Upper lobe of right lung (tissue), 1 donor: ENCODE data around the gene PHF21B. TPM values are rescaled to one million over a fixed set of nuclear protein-coding genes. Genes with fewer than 3 reads are reported as not detected.

ENCODE experiments used
- ATAC-seq: fragments of 200-7000 bp; cut with Tn5 transposase; one replicate; pipeline ENCODE4 v1.9.1; 2020; ENCODE audit warnings: mild to moderate bottlenecking, moderate library complexity
- DNase-seq: peaks from one replicate; pipeline ENCODE4 v3.0.0-alpha.2; 2020
- H3K27ac ChIP-seq: fragments of 200-600 bp; one replicate; pipeline ENCODE4 v1.8.0; 2022
- H3K27me3 ChIP-seq: fragments of 200-600 bp; one replicate; pipeline ENCODE4 v1.8.0; 2022; ENCODE audit warnings: mild to moderate bottlenecking
- H3K36me3 ChIP-seq: fragments of 200-600 bp; one replicate; pipeline ENCODE4 v1.8.0; 2022
- H3K4me1 ChIP-seq: fragments of 200-600 bp; one replicate; pipeline ENCODE4 v1.8.0; 2022
- H3K4me3 ChIP-seq: fragments of 200-600 bp; one replicate; pipeline ENCODE4 v1.8.0; 2022; ENCODE audit warnings: mild to moderate bottlenecking
- H3K9me3 ChIP-seq: fragments of 200-600 bp; one replicate; pipeline ENCODE4 v1.8.0; 2022
- CTCF ChIP-seq: fragments of 200-600 bp; IDR thresholded peaks from one replicate; pipeline ENCODE4 v1.8.0; 2022; ENCODE audit warnings: antibody characterized with exemption
- intact Hi-C: fragments of 100-400 bp; cut with DNase I; formaldehyde crosslinking; loops from one replicate; pipeline ENCODE4 v1.11.0; 2022
- total RNA-seq: library from RNA; stranded (reverse); fragmentation: NEBNext Ultra II Directional; extraction: Animal tissue kit (Norgen Biotek cat#: 25700); gene quantifications from one replicate; pipeline ENCODE4 v1.2.1, GENCODE V29; 2021
- donor health status: DM: no; HTN: yes; CAD: no; lungs with severe emphysema.

Gene PHF21B
- total RNA-seq, 1 donor from 2014 or later, result 0.12 TPM

DNA sequence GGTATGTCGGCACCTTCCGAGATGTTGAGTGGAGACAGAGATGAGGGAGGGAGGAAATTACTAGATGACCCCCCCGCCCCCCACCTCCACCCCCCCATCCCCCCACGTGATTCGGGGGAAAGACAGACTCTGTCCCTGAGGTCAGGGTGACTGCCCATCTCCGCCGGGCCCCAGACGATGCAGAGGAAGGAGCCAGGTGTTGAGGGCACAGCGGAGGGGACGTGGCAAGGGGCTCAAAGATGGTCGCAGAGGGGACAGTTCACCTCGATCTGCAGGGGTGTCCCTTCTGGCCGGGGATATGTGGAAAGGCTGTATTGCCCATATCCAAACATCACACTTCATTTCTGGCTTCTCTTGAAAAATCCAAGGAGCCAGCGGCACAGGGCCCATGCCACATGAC lies 14.1 kb downstream of the PHF21B start:
- Histone ChIP-seq H3K4me3 (no peak overlapping the region), H3K27me3 (peaks cover 24% of the 10 kb centered on the region), H3K27ac (no peak overlapping the region), H3K9me3 (no peaks in the 10 kb centered on the region), H3K36me3 (no peaks in the 10 kb centered on the region), H3K4me1 (no peaks in the 10 kb centered on the region)
- no peak for ATAC-seq
- no peak for DNase-seq
- intact Hi-C loops, result no loop called here
- no peak for TF ChIP-seq CTCF

DNA sequence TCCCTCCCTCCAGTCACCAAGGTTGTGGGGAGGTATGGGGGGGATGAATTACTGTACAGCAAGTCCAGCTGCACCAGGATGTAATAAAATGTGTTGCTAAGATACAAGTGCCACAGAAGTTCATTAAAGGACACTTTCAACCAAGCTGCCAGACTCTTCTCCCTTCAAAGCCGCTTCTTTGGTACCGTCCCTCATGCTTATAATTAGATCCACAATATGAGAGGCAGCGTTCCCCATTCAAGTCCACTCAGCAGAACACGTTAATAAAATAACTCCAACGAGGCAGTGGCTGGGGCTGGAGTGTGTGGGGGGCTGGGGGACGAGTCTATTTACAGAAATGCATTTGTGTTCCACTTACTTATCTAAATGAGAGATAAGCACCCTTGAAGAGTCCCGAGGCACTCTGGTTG lies 14.7 kb downstream of the PHF21B start:
- H3K9me3 ChIP-seq, result no peaks in the 10 kb centered on the region
- no peaks in the 10 kb centered on the region for H3K36me3 ChIP-seq
- peaks cover 24% of the 10 kb centered on the region for H3K27me3 ChIP-seq
- H3K4me1 ChIP-seq, result no peaks in the 10 kb centered on the region
- no peak for TF ChIP-seq CTCF
- DNase-seq (no peak), ATAC-seq (no peak)
- H3K27ac ChIP-seq, result no peak overlapping the region
- no peak overlapping the region for H3K4me3 ChIP-seq
- intact Hi-C loops, result no loop called here

GRCh38 chr22:44994399-44995104 lies 15.3 kb downstream of the PHF21B start:
- DNase-seq (no peak), ATAC-seq (no peak)
- Histone ChIP-seq H3K4me3 (no peak overlapping the region), H3K27ac (no peak overlapping the region), H3K9me3 (no peaks in the 10 kb centered on the region), H3K27me3 (peaks cover 24% of the 10 kb centered on the region), H3K36me3 (no peaks in the 10 kb centered on the region), H3K4me1 (no peaks in the 10 kb centered on the region)
- TF ChIP-seq CTCF, result no peak
- intact Hi-C loops, result no loop called here

- H3K4me1 ChIP-seq, result no peaks in the 10 kb centered on the region
- TF ChIP-seq CTCF, result no peak
- DNase-seq, result no peak
Measured at GRCh38 chr22:44992166-44992565, 17.6 kb downstream of the PHF21B start.

GRCh38 chr22:44991218-44991617 lies 18.6 kb downstream of the PHF21B start:
- Histone ChIP-seq H3K4me3 (no peak overlapping the region), H3K27me3 (peaks cover 30% of the 10 kb centered on the region), H3K36me3 (no peaks in the 10 kb centered on the region), H3K9me3 (no peaks in the 10 kb centered on the region), H3K4me1 (no peaks in the 10 kb centered on the region), H3K27ac (no peak overlapping the region)
- TF ChIP-seq CTCF, result no peak
- no peak for ATAC-seq
- intact Hi-C loops, result no loop called here
- DNase-seq, result no peak

More at GRCh38 chr22:44992166-44992565, 17.6 kb downstream of the PHF21B start:
- H3K9me3 ChIP-seq, result no peaks in the 10 kb centered on the region
- H3K27me3 ChIP-seq, result peaks cover 30% of the 10 kb centered on the region
- intact Hi-C loops, result no loop called here
- ATAC-seq, result no peak
- no peaks in the 10 kb centered on the region for H3K36me3 ChIP-seq
- no peak overlapping the region for H3K27ac ChIP-seq
- no peak overlapping the region for H3K4me3 ChIP-seq

DNA sequence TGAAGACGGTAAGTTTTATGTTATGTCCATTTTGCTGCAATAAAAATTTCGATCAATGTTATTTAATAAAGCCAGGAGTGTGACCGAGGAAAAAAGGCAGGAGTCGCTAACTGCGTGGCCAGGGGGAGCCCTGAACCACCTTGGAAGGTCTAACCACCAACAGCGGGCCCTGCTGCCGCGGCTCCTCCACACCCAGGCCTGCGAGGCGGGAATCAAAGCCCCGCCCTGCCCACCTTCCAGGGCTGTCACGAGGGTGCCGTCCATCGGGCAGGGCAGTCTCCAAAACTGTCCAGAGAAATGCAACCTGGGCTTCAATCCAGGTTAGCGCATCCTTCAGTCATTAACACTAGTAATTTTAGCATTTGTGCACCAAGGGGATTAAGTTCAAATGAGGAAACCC lies 19.0 kb downstream of the PHF21B start:
- Histone ChIP-seq H3K4me1 (no peaks in the 10 kb centered on the region), H3K9me3 (no peaks in the 10 kb centered on the region), H3K27ac (no peak overlapping the region), H3K27me3 (peaks cover 30% of the 10 kb centered on the region), H3K4me3 (no peak overlapping the region), H3K36me3 (no peaks in the 10 kb centered on the region)
- ATAC-seq (no peak), DNase-seq (no peak)
- intact Hi-C loops, result no loop called here
- TF ChIP-seq CTCF, result no peak
